IMR-90 (cell line): ENCODE data around the gene COL28A1.

Experiments
- CHD1 ChIP-seq: IDR thresholded peaks from 2 replicates; pipeline ENCODE4 v1.6.1; 2012; ENCODE audit warnings: low read depth, low read length, improper control_type of control experiment
- CTCF ChIP-seq: conservative IDR thresholded peaks from 2 replicates; pipeline ENCODE4 v1.5.1; 2012; ENCODE audit warnings: mild to moderate bottlenecking, low read depth, low read length, improper control_type of control experiment
- POLR2A ChIP-seq: IDR thresholded peaks from 2 replicates; pipeline ENCODE4 v1.6.1; 2012; ENCODE audit warnings: mild to moderate bottlenecking, low read depth, low read length
- RAD21 ChIP-seq: IDR thresholded peaks from 2 replicates; pipeline ENCODE4 v1.6.1; 2012; ENCODE audit warnings: low read length, improper control_type of control experiment

DNA sequence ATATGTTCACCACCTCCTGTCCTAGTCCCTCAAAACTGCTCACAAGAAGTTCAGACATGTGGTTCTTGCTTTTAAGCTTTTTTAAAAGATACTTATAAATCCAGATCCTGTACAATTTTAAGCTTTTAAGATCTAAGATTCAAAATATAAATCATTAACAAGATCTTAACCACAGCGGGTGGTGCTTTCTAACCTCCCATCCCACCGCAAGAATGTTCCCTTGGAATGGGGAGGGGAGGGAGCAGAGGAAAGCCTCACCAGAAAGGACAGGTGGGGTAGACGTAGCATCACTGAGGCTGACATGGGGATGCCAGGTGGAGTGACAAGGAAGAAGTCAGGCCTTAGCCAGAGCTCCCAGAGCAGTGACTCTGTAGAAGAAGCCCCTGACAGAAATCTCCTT is 219.8 kb downstream of the COL28A1 start:
- TF ChIP-seq CTCF (no peak), CHD1 (no peak), POLR2A (no peak), RAD21 (no peak)
